Gastroesophageal sphincter (tissue), 4 donors: ENCODE data around the gene SEC14L2. TPM values are rescaled to one million over a fixed set of nuclear protein-coding genes. Genes with fewer than 3 reads are reported as not detected.

Experiments used
- ATAC-seq: fragments of 150-250 bp; one replicate; pipeline ENCODE4 v1.9.1; 2016; ENCODE audit warnings: mild to moderate bottlenecking, moderate library complexity
- H3K27ac ChIP-seq, 4 donors: fragments of 200-600 bp; sonication (generic) in 3 of 4; 1 replicate in 3 of 4; 2 replicates in 1 of 4; pipeline ENCODE4 v1.5.1; 2016 to 2019
- H3K27me3 ChIP-seq: fragments of 200-600 bp; sonication (generic); one replicate; pipeline ENCODE4 v1.5.1; 2019
- H3K36me3 ChIP-seq, 2 donors: fragments of 200-600 bp; sonication (generic); one replicate each; pipeline ENCODE4 v1.5.1; 2019; ENCODE audit warnings: control low read depth in 1 of 2
- H3K4me1 ChIP-seq, 3 donors: fragments of 200-600 bp; sonication (generic); 1 replicate in 2 of 3; 2 replicates in 1 of 3; pipeline ENCODE4 v1.5.1; 2016 to 2019; ENCODE audit warnings: control low read depth in 2 of 3
- H3K4me3 ChIP-seq, 2 donors: fragments of 200-600 bp; sonication (generic); one replicate each; pipeline ENCODE4 v1.5.1; 2019; ENCODE audit warnings: mild to moderate bottlenecking in 1 of 2, moderate library complexity in 1 of 2
- H3K9me3 ChIP-seq, 3 donors: fragments of 200-600 bp; sonication (generic); one replicate each; pipeline ENCODE4 v1.5.1; 2017 to 2019; ENCODE audit warnings: control low read depth in 2 of 3
- EP300 ChIP-seq: sonication (generic); formaldehyde crosslinking; IDR thresholded peaks from one replicate; pipeline ENCODE4 v1.6.1; 2017; ENCODE audit warnings: antibody characterized with exemption, mild to moderate bottlenecking
- POLR2A ChIP-seq, 2 donors: fragments of 450-650 bp; IDR thresholded peaks; one replicate each; pipeline ENCODE4 v1.6.1; 2017; ENCODE audit warnings: antibody characterized with exemption in 2 of 2, mild to moderate bottlenecking in 2 of 2, moderate library complexity in 1 of 2
- POLR2AphosphoS5 ChIP-seq: sonication (generic); formaldehyde crosslinking; IDR thresholded peaks from one replicate; pipeline ENCODE4 v1.6.1; 2017; ENCODE audit warnings: antibody characterized with exemption
- WGBS, 2 donors: methylation state at CpG; one replicate each; pipeline ENCODE4 v1.1.5; 2018; ENCODE audit warnings: low coverage in 1 of 2; 5-methylcytosine and 5-hydroxymethylcytosine counted together
- total RNA-seq, 4 donors: library from RNA; depleted of rRNA; stranded (reverse); fragments of >200 nt; gene quantifications; one replicate each; pipeline ENCODE4 v1.1.0, GENCODE V29; 2016
- TF ChIP-seq, protein P1 (sequence below), 4 experiments: fragments of 200-600 bp in 2 of 4; fragments of 450-650 bp in 2 of 4; sonication (generic) in 1 of 4; IDR thresholded peaks; one replicate each; pipeline ENCODE4 v1.5.1; 2017 to 2019; ENCODE audit warnings: antibody characterized with exemption in 4 of 4, mild to moderate bottlenecking in 2 of 4, moderate library complexity in 2 of 4

Gene SEC14L2
- total RNA-seq, 4 donors from 2014 or later, result 8.1 to 27.2 (median 15.8) TPM

GRCh38 chr22:30375312-30375849 is 21.4 kb upstream of the SEC14L2 start:
- TF ChIP-seq POLR2A (IDR thresholded peaks at IDR 0.05) (no peak), POLR2AphosphoS5 (no peak), EP300 (no peak)
- TF ChIP-seq, protein P1, sequence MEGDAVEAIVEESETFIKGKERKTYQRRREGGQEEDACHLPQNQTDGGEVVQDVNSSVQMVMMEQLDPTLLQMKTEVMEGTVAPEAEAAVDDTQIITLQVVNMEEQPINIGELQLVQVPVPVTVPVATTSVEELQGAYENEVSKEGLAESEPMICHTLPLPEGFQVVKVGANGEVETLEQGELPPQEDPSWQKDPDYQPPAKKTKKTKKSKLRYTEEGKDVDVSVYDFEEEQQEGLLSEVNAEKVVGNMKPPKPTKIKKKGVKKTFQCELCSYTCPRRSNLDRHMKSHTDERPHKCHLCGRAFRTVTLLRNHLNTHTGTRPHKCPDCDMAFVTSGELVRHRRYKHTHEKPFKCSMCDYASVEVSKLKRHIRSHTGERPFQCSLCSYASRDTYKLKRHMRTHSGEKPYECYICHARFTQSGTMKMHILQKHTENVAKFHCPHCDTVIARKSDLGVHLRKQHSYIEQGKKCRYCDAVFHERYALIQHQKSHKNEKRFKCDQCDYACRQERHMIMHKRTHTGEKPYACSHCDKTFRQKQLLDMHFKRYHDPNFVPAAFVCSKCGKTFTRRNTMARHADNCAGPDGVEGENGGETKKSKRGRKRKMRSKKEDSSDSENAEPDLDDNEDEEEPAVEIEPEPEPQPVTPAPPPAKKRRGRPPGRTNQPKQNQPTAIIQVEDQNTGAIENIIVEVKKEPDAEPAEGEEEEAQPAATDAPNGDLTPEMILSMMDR (IDR thresholded peaks at IDR 0.05), result no peak
- Histone ChIP-seq H3K4me1 (no peaks in the 10 kb centered on the region), H3K27me3 (no peaks in the 10 kb centered on the region), H3K9me3 (no peaks in the 10 kb centered on the region), H3K36me3 (peaks cover 0 to 44% of the 10 kb centered on the region in 2 donors), H3K4me3 (no peak overlapping the region), H3K27ac (no peak overlapping the region)
- no peak for ATAC-seq
- WGBS, 2 donors, result 94% methylated on average over 3 of the region's 13 CpGs; no CpG with 5 or more reads in 1 of the 2 donors

GRCh38 chr22:30380011-30380410 is 16.8 kb upstream of the SEC14L2 start:
- no peak overlapping the region for H3K27ac ChIP-seq
- no peak overlapping the region for H3K4me3 ChIP-seq
- no peaks in the 10 kb centered on the region for H3K4me1 ChIP-seq
- H3K27me3 ChIP-seq, result no peaks in the 10 kb centered on the region
- TF ChIP-seq, protein P1 (IDR thresholded peaks at IDR 0.05), result no peak
- TF ChIP-seq POLR2AphosphoS5 (no peak), EP300 (no peak), POLR2A (IDR thresholded peaks at IDR 0.05) (no peak)
- WGBS, 2 donors, result no CpG with 5 or more reads among the region's 20 CpGs
- no peak for ATAC-seq
- peaks cover 0 to 89% of the 10 kb centered on the region in 2 donors for H3K36me3 ChIP-seq
- H3K9me3 ChIP-seq, result no peaks in the 10 kb centered on the region

DNA sequence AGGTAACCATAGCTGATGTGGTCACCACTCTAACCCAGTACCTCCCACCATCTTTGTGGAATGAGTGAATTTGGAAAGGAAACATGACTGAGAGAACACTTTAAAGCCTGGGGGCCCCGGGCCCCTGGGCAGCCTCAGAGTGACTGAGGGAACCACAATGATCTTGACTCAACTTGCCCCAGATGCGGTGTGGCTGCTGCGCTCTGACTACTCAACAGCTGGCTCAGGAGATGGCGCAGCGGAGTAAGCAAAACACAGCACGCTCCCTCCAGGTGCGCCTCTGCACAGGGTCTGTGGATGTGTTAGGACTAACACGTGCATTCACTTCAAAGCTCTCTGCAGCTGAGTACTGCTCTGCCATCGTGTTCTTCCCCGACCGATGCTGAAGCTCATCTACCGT is 15.6 kb upstream of the SEC14L2 start:
- H3K36me3 ChIP-seq, result peaks cover 0 to 82% of the 10 kb centered on the region in 2 donors

DNA sequence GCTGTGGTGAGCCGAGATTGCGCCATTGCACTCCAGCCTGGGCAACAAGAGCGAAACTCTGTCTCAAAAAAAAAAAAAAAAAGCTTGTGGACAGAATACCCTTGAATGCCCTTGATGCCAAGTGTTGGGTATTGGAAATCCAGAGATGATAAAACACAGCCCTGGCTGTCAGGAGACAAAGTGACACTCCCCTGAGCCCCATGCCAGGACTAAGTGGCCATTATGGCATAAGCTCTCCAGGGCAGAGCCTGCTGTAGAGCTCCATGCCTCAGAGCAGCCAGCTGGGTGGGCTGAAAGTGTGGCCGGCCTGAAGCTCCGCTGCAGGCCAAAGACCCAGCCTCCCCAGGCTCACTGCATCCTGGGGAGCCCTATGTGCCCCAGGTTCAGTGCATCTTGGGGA is 14.5 kb upstream of the SEC14L2 start:
- peaks cover 0 to 71% of the 10 kb centered on the region in 2 donors for H3K36me3 ChIP-seq
- 83 to 92% methylated on average over 1 to 2 of the region's 5 CpGs for WGBS, 2 donors

More for the DNA sequence above, 15.6 kb upstream of the SEC14L2 start:
- peaks cover 0 to 6% (median 3%) of the 10 kb centered on the region in 3 donors for H3K4me1 ChIP-seq
- H3K4me3 ChIP-seq, result no peak overlapping the region
- H3K27ac ChIP-seq, result no peak overlapping the region
- WGBS, 2 donors, result 78 to 87% methylated on average over 3 to 10 of the region's 12 CpGs
- no peaks in the 10 kb centered on the region for H3K9me3 ChIP-seq
- no peak for ATAC-seq
- TF ChIP-seq POLR2A (IDR thresholded peaks at IDR 0.05) (no peak), POLR2AphosphoS5 (no peak)
- no peaks in the 10 kb centered on the region for H3K27me3 ChIP-seq

DNA sequence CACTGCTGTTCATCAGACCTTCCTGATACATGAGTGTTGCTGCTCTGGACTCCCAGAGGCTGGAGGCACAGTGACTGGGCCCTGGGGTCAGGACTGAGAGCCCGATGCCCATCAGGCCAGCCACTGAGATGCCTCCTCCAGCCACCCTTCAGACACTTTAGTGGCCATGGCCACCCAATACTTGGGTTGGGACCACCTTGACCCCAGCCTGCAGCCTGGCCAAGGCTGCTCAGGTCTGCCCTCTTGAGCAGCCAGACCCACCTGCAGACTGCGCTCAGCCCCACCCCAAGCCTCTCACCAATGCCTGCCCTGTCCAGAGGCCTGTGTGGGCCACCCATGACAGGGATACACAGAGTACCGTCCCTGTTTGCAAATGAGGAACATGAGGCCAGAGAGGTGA is 13.8 kb upstream of the SEC14L2 start:
- Histone ChIP-seq H3K9me3 (no peaks in the 10 kb centered on the region), H3K4me3 (no peak overlapping the region), H3K27ac (no peak overlapping the region), H3K27me3 (no peaks in the 10 kb centered on the region), H3K36me3 (peaks cover 0 to 64% of the 10 kb centered on the region in 2 donors), H3K4me1 (peaks cover 0 to 20% (median 8%) of the 10 kb centered on the region in 3 donors)
- no CpG with 5 or more reads among the region's 3 CpGs for WGBS, 2 donors
- ATAC-seq, result no peak
- no peak for TF ChIP-seq POLR2AphosphoS5

More for the DNA sequence above, 14.5 kb upstream of the SEC14L2 start:
- TF ChIP-seq EP300 (no peak), POLR2A (IDR thresholded peaks at IDR 0.05) (no peak), POLR2AphosphoS5 (no peak)
- TF ChIP-seq, protein P1 (IDR thresholded peaks at IDR 0.05), result no peak
- no peak for ATAC-seq
- Histone ChIP-seq H3K9me3 (no peaks in the 10 kb centered on the region), H3K4me3 (no peak overlapping the region), H3K27me3 (no peaks in the 10 kb centered on the region), H3K27ac (no peak overlapping the region), H3K4me1 (peaks cover 0 to 13% (median 8%) of the 10 kb centered on the region in 3 donors)

DNA sequence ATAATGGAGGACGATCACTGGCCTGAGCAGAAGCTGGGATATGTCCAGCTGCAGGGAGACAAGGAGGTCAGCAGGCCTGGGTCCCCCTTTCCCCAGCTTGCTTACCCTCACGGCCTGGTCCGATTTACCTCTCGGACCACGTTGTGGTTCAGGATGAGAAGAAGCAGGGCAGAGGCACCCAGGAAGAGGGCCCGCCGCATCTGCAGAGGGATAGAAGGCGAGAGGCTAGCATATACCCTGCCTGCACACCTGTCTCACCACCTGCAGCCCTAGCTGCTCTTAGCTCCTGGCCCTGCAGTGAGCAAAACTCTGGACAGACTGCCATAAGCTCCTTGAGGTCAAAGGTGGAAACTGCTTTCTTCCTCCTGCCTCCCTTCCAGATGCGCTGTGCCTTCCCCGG is 10.9 kb upstream of the SEC14L2 start:
- peaks cover 0 to 20% (median 8%) of the 10 kb centered on the region in 3 donors for H3K4me1 ChIP-seq
- H3K4me3 ChIP-seq, result peak overlapping the region in 1 of 2 donors; percentile 65
- no peaks in the 10 kb centered on the region for H3K27me3 ChIP-seq
- no peak for ATAC-seq
- TF ChIP-seq POLR2A (IDR thresholded peaks at IDR 0.05) (no peak), POLR2AphosphoS5 (no peak), EP300 (no peak)
- TF ChIP-seq, protein P1 (IDR thresholded peaks at IDR 0.05), result no peak
- H3K36me3 ChIP-seq, result peaks cover 0 to 40% of the 10 kb centered on the region in 2 donors
- peak overlapping the region in 1 of 4 donors; percentile 85 for H3K27ac ChIP-seq
- WGBS, 2 donors, result 83 to 100% methylated on average over 1 to 2 of the region's 10 CpGs
- H3K9me3 ChIP-seq, result no peaks in the 10 kb centered on the region
